HG02938 (cell line): ENCODE data around the gene S1PR3.
"Not testable (repeated sequence)": the region's sequence is repeated elsewhere in the genome, so short reads cannot be mapped to it uniquely, and the experiment has no call there.

ENCODE experiments used
- ATAC-seq: cut with Tn5 transposase; IDR thresholded peaks from one replicate; pipeline ENCODE4 v1.9.1; 2021; ENCODE audit warnings: mild to moderate bottlenecking, moderate library complexity; ENCODE audit not compliant: unreplicated experiment

Gene S1PR3

GRCh38 chr9:88991066-88992034, at the start of gene S1PR3:
TSS of gene S1PR3 (plus strand) at chr9:88991468. CDS start at chr9:89001201, 9,733 bp downstream.
- ATAC-seq, result no peak

- ATAC-seq, result not testable (repeated sequence)
Observed at GRCh38 chr9:88941586-88941985, 49.7 kb upstream of the S1PR3 start.

- ATAC-seq, result no peak
Observed at GRCh38 chr9:88942411-88942810, 48.9 kb upstream of the S1PR3 start.

- ATAC-seq, result no peak
Observed at GRCh38 chr9:88945636-88946333, 45.5 kb upstream of the S1PR3 start.

- ATAC-seq, result no peak
Observed at GRCh38 chr9:88947581-88948573, 43.4 kb upstream of the S1PR3 start.

- ATAC-seq, result no peak
Observed at GRCh38 chr9:88949425-88949824, 41.8 kb upstream of the S1PR3 start.

- no peak for ATAC-seq
Observed at GRCh38 chr9:88949961-88950340, 41.3 kb upstream of the S1PR3 start.

GRCh38 chr9:88950341-88951154, 40.7 kb upstream of the S1PR3 start:
- ATAC-seq, result no peak

GRCh38 chr9:88951155-88951542, 40.1 kb upstream of the S1PR3 start:
- ATAC-seq, result no peak

- no peak for ATAC-seq
Observed at GRCh38 chr9:88952086-88952615, 39.1 kb upstream of the S1PR3 start.

GRCh38 chr9:88952976-88953375, 38.3 kb upstream of the S1PR3 start:
- no peak for ATAC-seq

- ATAC-seq, result no peak
Observed at GRCh38 chr9:88953381-88954029, 37.8 kb upstream of the S1PR3 start.

GRCh38 chr9:88954066-88954465, 37.2 kb upstream of the S1PR3 start:
- ATAC-seq, result no peak

- ATAC-seq, result no peak
Observed at GRCh38 chr9:88957526-88957925, 33.7 kb upstream of the S1PR3 start.

- no peak for ATAC-seq
Observed at GRCh38 chr9:88959727-88960469, 31.4 kb upstream of the S1PR3 start.

- no peak for ATAC-seq
Observed at GRCh38 chr9:88960632-88961031, 30.6 kb upstream of the S1PR3 start.

GRCh38 chr9:88965473-88965872, 25.8 kb upstream of the S1PR3 start:
- ATAC-seq, result no peak

- no peak for ATAC-seq
Observed at GRCh38 chr9:88966894-88967676, 24.2 kb upstream of the S1PR3 start.
